ENCODE measurements around the gene ZNF195.
"Not testable (repeated sequence)": the region's sequence is repeated elsewhere in the genome, so short reads cannot be mapped to it uniquely, and the experiment has no call there.

GRCh38 chr11:3422380-3423137, 43.6 kb upstream of the ZNF195 start:
- not testable (repeated sequence) for TF ChIP-seq EZH2 (IDR thresholded peaks at IDR 0.05; ENCODE audit: borderline replicate concordance, insufficient read depth, low read depth, low read length, poor library complexity, severe bottlenecking); CTCF (IDR thresholded peaks at IDR 0.05)

All from B cell (primary cell).